Medulla oblongata (tissue), 1 donor: ENCODE data around the gene ANHX.
A peak's percentile ranks its signal among the peaks of the same experiment; 100 is the strongest.

Experiments
- DNase-seq: peaks from one replicate; pipeline ENCODE4 v3.0.0-alpha.2; 2015; ENCODE audit errors: extremely low spot score

ANHX gene

GRCh38 chr12:133203344-133204263 is 32.1 kb downstream of the ANHX start:
- DNase-seq = no peak

- no peak for DNase-seq
Observed at GRCh38 chr12:133202493-133203343, 33.0 kb downstream of the ANHX start.

GRCh38 chr12:133201888-133202287 is 33.8 kb downstream of the ANHX start:
- DNase-seq = no peak

GRCh38 chr12:133192847-133193246 is 42.8 kb downstream of the ANHX start:
- DNase-seq = no peak

- no peak for DNase-seq
Observed at GRCh38 chr12:133190176-133190575, 45.5 kb downstream of the ANHX start.

- peak; percentile 88 for DNase-seq
Observed at GRCh38 chr12:133181238-133181959, 54.3 kb downstream of the ANHX start, which contains the start of gene ZNF268. Gene ZNF268 (plus strand): TSS chr12:133181495. CDS start chr12:133181998, 503 bp downstream.

GRCh38 chr12:133180669-133181068 is 55.0 kb downstream of the ANHX start:
- DNase-seq = no peak

- no peak for DNase-seq
Observed at GRCh38 chr12:133174901-133175300, 60.8 kb downstream of the ANHX start.

GRCh38 chr12:133172491-133172890 is 63.2 kb downstream of the ANHX start:
- no peak for DNase-seq
